Stimulated activated effector memory CD8-positive, alpha-beta T cell treated with anti-CD3 and anti-CD28 coated beads, Interleukin-12 subunit alpha, Interleukin-12 subunit beta, amount 100 ng/mL, for 72 hours (primary cell): Measurements from ENCODE around the gene USP43.
"Not testable (repeated sequence)": the region's sequence is repeated elsewhere in the genome, so short reads cannot be mapped to it uniquely, and the experiment has no call there.

ENCODE experiments used
- ATAC-seq: fragments of 150-1000 bp; cut with Tn5 transposase; 2 replicates; pipeline ENCODE4 v1.10.0; 2021
- DNase-seq, 2 donors: peaks; one replicate each; pipeline ENCODE4 v3.0.0; 2021 to 2022; ENCODE audit warnings: low spot score in 2 of 2
- H3K27ac Mint-ChIP-seq: one replicate; pipeline ENCODE4 v1.8.0; 2022; ENCODE audit warnings: mild to moderate bottlenecking, mixed read lengths
- H3K36me3 Mint-ChIP-seq: one replicate; pipeline ENCODE4 v1.8.0; 2022; ENCODE audit warnings: mild to moderate bottlenecking, mixed read lengths
- H3K4me1 Mint-ChIP-seq: one replicate; pipeline ENCODE4 v1.8.0; 2022; ENCODE audit warnings: mixed read lengths
- H3K4me3 Mint-ChIP-seq: one replicate; pipeline ENCODE4 v1.8.0; 2022; ENCODE audit warnings: mild to moderate bottlenecking, mixed read lengths
- H3K9me3 Mint-ChIP-seq: one replicate; pipeline ENCODE4 v1.8.0; 2022; ENCODE audit warnings: mixed read lengths

Gene USP43, protein sequence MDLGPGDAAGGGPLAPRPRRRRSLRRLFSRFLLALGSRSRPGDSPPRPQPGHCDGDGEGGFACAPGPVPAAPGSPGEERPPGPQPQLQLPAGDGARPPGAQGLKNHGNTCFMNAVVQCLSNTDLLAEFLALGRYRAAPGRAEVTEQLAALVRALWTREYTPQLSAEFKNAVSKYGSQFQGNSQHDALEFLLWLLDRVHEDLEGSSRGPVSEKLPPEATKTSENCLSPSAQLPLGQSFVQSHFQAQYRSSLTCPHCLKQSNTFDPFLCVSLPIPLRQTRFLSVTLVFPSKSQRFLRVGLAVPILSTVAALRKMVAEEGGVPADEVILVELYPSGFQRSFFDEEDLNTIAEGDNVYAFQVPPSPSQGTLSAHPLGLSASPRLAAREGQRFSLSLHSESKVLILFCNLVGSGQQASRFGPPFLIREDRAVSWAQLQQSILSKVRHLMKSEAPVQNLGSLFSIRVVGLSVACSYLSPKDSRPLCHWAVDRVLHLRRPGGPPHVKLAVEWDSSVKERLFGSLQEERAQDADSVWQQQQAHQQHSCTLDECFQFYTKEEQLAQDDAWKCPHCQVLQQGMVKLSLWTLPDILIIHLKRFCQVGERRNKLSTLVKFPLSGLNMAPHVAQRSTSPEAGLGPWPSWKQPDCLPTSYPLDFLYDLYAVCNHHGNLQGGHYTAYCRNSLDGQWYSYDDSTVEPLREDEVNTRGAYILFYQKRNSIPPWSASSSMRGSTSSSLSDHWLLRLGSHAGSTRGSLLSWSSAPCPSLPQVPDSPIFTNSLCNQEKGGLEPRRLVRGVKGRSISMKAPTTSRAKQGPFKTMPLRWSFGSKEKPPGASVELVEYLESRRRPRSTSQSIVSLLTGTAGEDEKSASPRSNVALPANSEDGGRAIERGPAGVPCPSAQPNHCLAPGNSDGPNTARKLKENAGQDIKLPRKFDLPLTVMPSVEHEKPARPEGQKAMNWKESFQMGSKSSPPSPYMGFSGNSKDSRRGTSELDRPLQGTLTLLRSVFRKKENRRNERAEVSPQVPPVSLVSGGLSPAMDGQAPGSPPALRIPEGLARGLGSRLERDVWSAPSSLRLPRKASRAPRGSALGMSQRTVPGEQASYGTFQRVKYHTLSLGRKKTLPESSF

DNA sequence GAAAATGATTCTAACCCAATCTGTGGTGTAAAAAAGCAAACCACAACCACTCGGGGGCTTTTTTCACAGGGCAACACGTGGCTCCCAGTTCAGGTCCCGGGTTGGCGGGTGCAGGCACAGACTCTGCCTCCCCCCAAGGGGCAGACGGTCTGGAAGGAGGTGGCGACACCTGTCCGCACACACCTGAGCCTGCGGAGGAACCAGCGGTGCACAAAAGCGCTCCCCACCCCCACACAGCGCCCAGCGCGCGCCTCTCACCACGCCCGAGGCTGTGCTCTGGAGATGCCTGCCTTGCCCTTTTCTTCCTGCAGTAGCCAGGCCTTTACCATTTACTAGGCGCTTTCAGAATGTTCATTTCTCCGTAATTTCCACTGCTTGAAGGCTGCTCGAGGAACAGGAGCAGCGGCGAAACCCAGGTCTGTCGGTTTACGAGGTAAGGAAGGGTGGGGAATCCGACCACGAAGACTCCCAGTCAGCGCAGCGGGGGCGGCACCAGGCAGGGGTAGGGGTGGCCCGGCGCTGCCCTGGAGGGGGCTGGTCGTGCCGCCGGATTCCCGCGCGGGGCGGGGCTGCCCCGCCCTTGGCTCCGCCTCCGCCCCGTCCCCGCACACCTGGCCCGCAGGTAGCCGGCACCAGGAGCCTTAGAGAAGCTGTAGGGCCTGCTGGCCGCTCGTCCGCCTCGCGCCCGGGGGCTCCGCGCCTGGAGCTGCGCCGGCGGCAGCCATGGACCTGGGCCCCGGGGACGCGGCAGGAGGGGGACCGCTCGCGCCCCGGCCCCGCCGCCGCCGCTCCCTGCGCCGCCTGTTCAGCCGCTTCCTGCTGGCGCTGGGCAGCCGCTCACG lies at the start of gene USP43:
USP43 (plus strand) TSS at position 608 of the 842 bp plus-strand sequence; CDS start at position 724, 116 bp downstream.
- peak; percentile 76 for ATAC-seq
- peaks cover 7% of the 10 kb centered on the region for H3K4me1 Mint-ChIP-seq
- H3K4me3 Mint-ChIP-seq, result peak within 1 kb of the TSS; percentile 73
- H3K9me3 Mint-ChIP-seq, result no peaks in the 10 kb centered on the region
- peak; percentile 8 to 61 for DNase-seq
- no peaks in the 10 kb centered on the region for H3K36me3 Mint-ChIP-seq
- H3K27ac Mint-ChIP-seq, result no peak within 1 kb of the TSS

DNA sequence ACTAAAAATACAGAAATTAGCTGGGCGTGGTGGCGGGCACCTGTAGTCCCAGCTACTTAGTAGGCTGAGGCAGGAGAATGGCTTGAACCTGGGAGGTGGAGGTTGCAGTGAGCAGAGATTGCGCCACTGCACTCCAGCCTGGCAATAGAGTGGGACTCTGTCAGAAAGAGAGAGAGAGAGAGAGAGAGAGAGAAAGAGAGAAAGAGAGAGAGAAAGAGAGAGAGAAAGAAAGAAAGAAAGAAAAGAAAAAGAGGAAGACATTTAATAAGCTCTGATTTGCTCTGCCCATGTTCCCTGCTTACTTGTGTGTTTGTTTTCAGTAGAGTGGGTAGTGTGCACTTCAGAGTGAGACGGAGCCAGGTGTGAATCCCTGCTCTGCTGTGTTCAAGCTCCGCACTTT lies 47.7 kb upstream of the USP43 start:
- not testable (repeated sequence) for H3K36me3 Mint-ChIP-seq, H3K4me1 Mint-ChIP-seq, ATAC-seq, H3K27ac Mint-ChIP-seq, H3K4me3 Mint-ChIP-seq, DNase-seq, H3K9me3 Mint-ChIP-seq

DNA sequence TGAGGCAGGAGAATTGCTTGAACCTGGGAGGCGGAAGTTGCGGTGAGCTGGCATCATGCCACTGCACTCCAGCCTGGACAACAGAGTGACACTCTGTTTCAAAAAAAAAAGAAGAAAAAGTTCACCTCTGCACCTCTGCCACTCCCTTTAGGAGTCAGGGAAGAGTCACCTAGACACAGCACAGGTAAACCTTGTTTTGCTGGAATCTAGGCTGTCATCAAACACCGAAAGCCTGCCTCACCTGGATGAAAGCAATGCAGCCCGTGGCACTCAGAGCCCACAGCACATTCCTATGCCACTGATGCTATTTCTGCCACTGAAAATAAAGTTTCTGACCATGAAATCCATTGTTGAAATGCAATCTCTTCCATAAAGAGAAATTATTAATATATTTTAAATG lies 46.7 kb upstream of the USP43 start:
- Mint-ChIP-seq H3K4me3 (no peak overlapping the region), H3K4me1 (no peaks in the 10 kb centered on the region), H3K36me3 (no peaks in the 10 kb centered on the region), H3K27ac (no peak overlapping the region), H3K9me3 (no peaks in the 10 kb centered on the region)
- DNase-seq (no peak), ATAC-seq (no peak)

DNA sequence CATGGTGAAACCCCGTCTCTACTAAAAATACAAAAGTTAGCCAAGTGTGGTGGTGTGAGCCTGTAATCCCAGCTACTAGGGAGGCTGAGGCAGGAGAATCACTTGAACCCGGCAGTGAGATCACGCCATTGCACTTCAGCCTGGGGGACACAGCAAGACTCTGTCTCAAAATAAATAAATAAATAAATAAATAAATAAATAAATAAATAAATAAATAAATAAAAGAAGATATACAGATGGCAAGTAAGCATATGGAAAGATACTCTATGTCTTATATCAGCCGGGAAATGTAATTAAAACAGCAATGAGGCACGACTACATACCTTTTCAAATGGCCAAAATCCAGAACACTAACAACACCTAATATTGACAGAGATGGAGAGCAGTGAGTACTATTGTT lies 40.7 kb upstream of the USP43 start:
- not testable (repeated sequence) for H3K36me3 Mint-ChIP-seq, H3K9me3 Mint-ChIP-seq, H3K4me1 Mint-ChIP-seq, H3K4me3 Mint-ChIP-seq, ATAC-seq, DNase-seq, H3K27ac Mint-ChIP-seq

DNA sequence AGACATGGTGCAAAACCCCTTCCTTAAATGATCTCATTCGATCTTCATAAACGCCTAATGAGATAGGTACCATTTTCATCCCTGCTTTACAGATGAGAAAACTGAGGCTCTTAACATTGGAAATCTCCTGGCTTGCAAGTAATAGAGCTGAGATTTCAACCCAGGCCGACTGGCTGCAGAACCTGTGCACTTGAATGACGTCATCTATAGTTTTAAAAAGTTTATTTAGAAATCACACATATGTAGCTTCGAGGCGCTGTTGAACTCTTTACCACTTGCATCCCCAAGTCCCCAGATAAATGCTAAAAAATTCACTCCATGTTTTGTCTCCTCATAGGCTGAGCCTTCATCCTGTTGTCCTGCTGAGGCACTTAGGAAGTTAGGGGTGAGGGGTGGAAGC lies 38.9 kb upstream of the USP43 start:
- Mint-ChIP-seq H3K27ac (no peak overlapping the region), H3K4me1 (no peaks in the 10 kb centered on the region), H3K9me3 (no peaks in the 10 kb centered on the region), H3K36me3 (no peaks in the 10 kb centered on the region), H3K4me3 (no peak overlapping the region)
- no peak for ATAC-seq
- DNase-seq, result no peak

DNA sequence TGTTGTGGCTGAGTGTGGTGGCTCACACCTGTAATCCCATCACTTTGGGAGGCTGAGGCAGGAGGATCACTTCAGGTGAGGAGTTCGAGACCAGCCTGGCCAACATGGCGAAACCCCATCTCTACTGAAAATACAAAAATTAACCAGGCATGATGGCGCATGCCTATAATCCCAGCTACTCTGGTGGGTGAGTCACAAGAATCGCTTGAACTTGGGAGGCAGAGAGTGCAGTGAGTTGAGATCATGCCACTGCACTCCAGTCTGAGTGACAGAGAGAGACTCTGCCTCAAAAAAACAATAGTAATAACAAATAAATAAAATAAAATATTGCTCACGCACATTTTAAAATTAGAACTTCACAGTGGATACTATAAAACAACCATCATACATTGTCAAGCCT lies 38.3 kb upstream of the USP43 start:
- not testable (repeated sequence) for H3K36me3 Mint-ChIP-seq, H3K4me3 Mint-ChIP-seq, H3K9me3 Mint-ChIP-seq, H3K27ac Mint-ChIP-seq, DNase-seq, H3K4me1 Mint-ChIP-seq, ATAC-seq

DNA sequence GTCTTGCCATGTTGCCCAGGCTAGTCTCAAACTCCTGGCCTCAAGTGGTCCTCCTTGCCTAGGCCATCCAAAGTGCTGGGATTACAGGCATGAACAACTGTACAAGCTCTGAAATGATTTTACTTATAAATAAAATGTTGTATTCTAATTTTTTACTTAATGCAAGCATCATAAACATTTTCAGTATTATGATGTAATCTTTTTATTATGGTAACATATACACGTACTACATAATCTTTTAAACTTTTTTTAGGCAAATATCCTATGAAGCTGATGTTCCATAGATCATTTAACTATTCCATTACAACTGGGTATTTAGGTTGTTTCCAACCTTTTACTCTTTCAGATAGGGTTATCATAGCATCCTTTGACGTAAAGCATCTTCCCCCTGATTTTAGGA lies 33.8 kb upstream of the USP43 start:
- no peak overlapping the region for H3K27ac Mint-ChIP-seq
- no peaks in the 10 kb centered on the region for H3K9me3 Mint-ChIP-seq
- ATAC-seq, result no peak
- DNase-seq, result no peak
- no peak overlapping the region for H3K4me3 Mint-ChIP-seq
- H3K4me1 Mint-ChIP-seq, result no peaks in the 10 kb centered on the region
- no peaks in the 10 kb centered on the region for H3K36me3 Mint-ChIP-seq

DNA sequence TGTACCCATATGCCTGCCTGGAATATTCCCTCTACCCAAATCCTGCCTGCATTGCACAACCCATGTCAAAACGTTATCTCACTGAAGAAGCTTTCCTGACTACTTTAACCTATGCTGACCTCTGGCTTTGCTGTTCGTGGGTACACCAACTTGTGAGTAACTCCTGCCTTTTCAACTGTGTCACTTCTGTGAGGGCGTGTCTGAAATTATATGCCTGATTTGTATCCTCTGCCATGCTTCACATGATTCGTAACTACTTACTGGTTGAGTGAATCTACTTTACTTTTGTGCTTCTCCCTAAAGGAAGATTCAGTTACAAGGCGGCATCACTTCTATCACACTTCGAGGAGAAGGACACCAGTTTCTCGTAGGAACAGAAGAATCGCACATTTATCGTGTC lies 33.3 kb upstream of the USP43 start:
- H3K4me1 Mint-ChIP-seq, result no peaks in the 10 kb centered on the region
- H3K9me3 Mint-ChIP-seq, result no peaks in the 10 kb centered on the region
- no peak for DNase-seq
- no peak overlapping the region for H3K27ac Mint-ChIP-seq
- no peaks in the 10 kb centered on the region for H3K36me3 Mint-ChIP-seq
- no peak overlapping the region for H3K4me3 Mint-ChIP-seq
- no peak for ATAC-seq

DNA sequence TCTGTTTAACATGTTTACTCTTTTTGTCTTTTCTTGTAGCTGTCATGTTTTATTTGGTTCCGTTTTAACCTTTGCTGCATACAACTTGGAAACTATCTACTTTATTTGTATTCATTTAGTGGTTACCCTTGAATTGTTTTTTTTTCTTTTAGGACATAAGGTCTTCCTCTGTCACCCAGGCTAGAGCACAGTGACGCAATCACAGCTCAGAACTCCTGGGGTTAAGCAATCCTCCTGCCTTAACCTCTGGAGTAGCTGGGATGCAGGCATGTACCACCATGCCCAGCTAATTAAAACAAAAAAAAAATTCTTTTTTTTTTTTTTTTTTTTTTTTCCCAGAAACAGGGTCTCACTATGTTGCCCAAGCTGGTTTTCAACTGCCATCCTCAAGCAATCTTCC lies 29.8 kb upstream of the USP43 start:
- H3K4me3 Mint-ChIP-seq, result no peak overlapping the region
- H3K9me3 Mint-ChIP-seq, result no peaks in the 10 kb centered on the region
- DNase-seq (no peak), ATAC-seq (no peak)
- no peaks in the 10 kb centered on the region for H3K36me3 Mint-ChIP-seq
- H3K4me1 Mint-ChIP-seq, result no peaks in the 10 kb centered on the region
- H3K27ac Mint-ChIP-seq, result no peak overlapping the region

DNA sequence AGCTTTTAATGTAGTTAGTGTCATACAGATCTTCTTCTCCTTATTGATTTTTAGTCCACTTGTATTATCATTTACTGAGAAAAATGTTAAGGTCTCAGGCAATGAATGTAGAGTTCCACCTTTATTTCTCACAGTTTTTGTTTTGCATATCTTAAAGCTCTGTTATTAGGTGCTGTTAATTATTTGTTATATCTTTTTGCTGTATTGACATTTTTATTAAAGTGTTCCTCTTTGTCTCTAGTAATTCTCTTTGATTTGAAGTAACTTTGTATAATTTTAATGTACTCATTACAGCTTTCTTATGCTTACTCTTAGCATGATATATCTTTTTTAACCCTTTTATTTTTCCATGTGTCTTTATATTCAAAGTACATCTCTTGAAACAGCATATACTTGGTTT lies 22.4 kb upstream of the USP43 start:
- no peaks in the 10 kb centered on the region for H3K4me1 Mint-ChIP-seq
- DNase-seq (no peak), ATAC-seq (no peak)
- no peak overlapping the region for H3K4me3 Mint-ChIP-seq
- H3K9me3 Mint-ChIP-seq, result peaks cover 24% of the 10 kb centered on the region
- H3K36me3 Mint-ChIP-seq, result no peaks in the 10 kb centered on the region
- H3K27ac Mint-ChIP-seq, result no peak overlapping the region

DNA sequence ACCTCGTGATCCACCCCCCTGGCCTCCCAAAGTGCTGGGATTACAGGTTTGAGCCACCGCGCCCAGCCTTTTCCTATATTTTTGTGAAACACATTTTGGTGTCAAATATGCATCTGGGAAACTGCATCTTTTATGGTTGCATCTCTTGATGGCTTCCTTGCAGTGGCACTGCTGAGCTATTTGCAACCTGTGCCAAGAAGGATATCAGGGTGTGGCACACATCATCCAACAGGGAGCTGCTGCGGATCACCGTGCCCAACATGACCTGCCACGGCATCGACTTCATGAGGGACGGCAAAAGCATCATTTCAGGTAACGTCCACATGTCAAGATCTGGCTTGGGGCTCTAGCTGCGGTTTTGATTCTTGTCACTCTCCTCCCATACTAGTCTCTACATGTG lies 16.8 kb upstream of the USP43 start:
- H3K9me3 Mint-ChIP-seq, result peaks cover 13% of the 10 kb centered on the region
- no peak for ATAC-seq

DNA sequence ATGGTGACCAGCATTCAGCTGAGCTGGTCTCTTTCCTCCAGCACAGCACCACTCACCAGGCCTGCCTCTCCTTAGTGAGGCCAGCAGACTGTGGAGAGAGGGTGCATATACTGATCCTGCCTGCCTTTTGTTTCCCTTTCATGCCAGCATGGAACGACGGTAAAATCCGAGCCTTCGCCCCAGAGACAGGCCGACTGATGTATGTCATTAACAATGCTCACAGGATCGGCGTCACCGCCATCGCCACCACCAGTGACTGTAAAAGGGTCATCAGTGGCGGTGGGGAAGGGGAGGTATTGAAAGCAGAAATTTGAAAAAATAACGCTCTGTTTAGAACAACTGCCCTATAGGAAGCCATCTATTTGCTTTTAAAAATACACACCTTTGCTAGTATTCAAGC lies 12.6 kb upstream of the USP43 start:
- peaks cover 6% of the 10 kb centered on the region for H3K36me3 Mint-ChIP-seq
- no peaks in the 10 kb centered on the region for H3K9me3 Mint-ChIP-seq
- H3K27ac Mint-ChIP-seq, result no peak overlapping the region

More for the DNA sequence above, 16.8 kb upstream of the USP43 start:
- Mint-ChIP-seq H3K36me3 (peaks cover 6% of the 10 kb centered on the region), H3K4me3 (no peak overlapping the region), H3K4me1 (no peaks in the 10 kb centered on the region), H3K27ac (no peak overlapping the region)
- no peak for DNase-seq

DNA sequence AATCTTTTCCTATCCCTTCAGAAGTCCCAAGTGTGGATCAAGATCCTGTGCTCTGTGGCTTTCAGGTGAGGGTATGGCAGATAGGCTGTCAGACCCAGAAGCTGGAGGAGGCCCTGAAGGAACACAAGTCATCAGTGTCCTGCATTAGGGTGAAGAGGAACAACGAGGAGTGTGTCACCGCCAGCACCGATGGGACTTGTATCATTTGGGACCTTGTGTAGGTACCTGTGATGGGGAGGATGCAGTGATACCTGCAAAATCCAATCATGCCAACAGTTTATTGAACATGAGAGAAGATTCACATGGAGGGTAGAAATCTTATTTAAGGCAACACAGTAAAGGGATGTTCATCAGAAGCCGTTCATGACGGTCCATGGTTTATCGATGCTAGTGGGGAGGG lies 10.0 kb upstream of the USP43 start:
- H3K4me3 Mint-ChIP-seq, result no peak overlapping the region

More for the DNA sequence above, 12.6 kb upstream of the USP43 start:
- DNase-seq (no peak), ATAC-seq (no peak)
- no peaks in the 10 kb centered on the region for H3K4me1 Mint-ChIP-seq
- no peak overlapping the region for H3K4me3 Mint-ChIP-seq

DNA sequence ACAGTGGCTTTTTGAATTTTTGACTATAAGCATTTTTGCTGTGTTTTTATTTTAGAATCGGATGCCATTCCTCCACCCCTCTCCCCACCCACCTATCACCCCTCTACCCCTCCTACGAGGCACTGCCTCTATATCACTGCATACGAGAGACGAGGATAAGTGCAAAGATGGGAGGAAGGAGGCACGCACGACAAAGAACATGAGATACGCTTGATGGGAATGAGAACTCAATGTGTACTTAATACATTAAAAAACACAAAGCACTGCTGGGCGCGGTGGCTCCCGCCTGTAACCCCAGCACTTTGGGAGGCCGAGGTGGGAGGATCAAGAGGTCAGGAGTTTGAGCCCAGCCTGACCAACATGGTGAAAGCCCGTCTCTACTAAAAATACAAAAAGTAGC lies 8.8 kb upstream of the USP43 start:
- ATAC-seq, result no peak
- Mint-ChIP-seq H3K9me3 (no peaks in the 10 kb centered on the region), H3K4me3 (no peak overlapping the region), H3K4me1 (no peaks in the 10 kb centered on the region), H3K27ac (no peak overlapping the region), H3K36me3 (no peaks in the 10 kb centered on the region)
- no peak for DNase-seq

More for the DNA sequence above, 10.0 kb upstream of the USP43 start:
- no peaks in the 10 kb centered on the region for H3K4me1 Mint-ChIP-seq
- H3K27ac Mint-ChIP-seq, result no peak overlapping the region
- no peak for DNase-seq
- ATAC-seq, result no peak
- no peaks in the 10 kb centered on the region for H3K9me3 Mint-ChIP-seq
- no peaks in the 10 kb centered on the region for H3K36me3 Mint-ChIP-seq

DNA sequence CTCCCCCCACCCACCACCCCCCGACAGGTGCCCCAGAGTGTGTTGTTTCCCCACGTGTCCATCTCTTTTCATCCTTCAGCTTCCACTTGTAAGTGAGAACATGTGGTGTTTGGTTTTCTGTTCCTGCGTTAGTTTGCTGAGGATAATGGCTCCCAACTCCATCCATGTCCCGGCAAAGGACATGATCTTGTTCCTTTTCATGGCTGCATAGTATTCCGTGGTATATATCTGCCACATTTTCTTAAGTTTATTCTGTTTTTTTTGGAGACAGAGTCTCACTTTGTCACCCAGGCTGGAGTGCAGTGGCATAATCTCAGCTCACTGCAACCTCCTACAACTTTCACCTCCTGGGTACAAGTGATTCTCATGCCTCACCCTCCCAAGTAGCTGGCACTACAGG lies 4.9 kb upstream of the USP43 start:
- not testable (repeated sequence) for H3K27ac Mint-ChIP-seq, H3K36me3 Mint-ChIP-seq, ATAC-seq

More for the DNA sequence above, 4.9 kb upstream of the USP43 start:
- H3K4me3 Mint-ChIP-seq, H3K9me3 Mint-ChIP-seq, H3K4me1 Mint-ChIP-seq, DNase-seq: not testable (repeated sequence)
